HepG2 (cell line): Measurements from ENCODE around the gene ACAP2.

ENCODE experiments used
- CEBPB ChIP-seq: IDR thresholded peaks from 2 replicates; pipeline ENCODE4 v1.6.1; 2011; ENCODE audit warnings: low read depth, low read length, improper control_type of control experiment, borderline replicate concordance
- HDAC6 ChIP-seq: fragments of 200-600 bp; sonication (generic); IDR thresholded peaks from 2 replicates; pipeline ENCODE4 v1.7.0; 2017; ENCODE audit warnings: mild to moderate bottlenecking, antibody characterized with exemption, low read length, low read depth
- JUN ChIP-seq: sonication (generic); formaldehyde crosslinking; IDR thresholded peaks from 2 replicates; pipeline ENCODE4 v1.4.0; 2020; ENCODE audit warnings: mild to moderate bottlenecking, missing genetic modification reagents
- MAFK ChIP-seq, 2 experiments: IDR thresholded peaks in 1 of 2; conservative IDR thresholded peaks in 1 of 2; 2 replicates each; pipeline ENCODE4 v1.6.1; 2011; ENCODE audit warnings: improper control_type of control experiment in 2 of 2, low read length in 2 of 2
- POLR2A ChIP-seq, 2 experiments: IDR thresholded peaks; 2 replicates each; pipeline ENCODE4 v1.6.1; 2011; ENCODE audit warnings: low read depth in 2 of 2, low read length in 2 of 2, mild to moderate bottlenecking in 1 of 2, moderate library complexity in 1 of 2; ENCODE audit not compliant: insufficient read depth in 1 of 2
- POLR2AphosphoS5 ChIP-seq: IDR thresholded peaks from 2 replicates; pipeline ENCODE4 v1.6.1; 2012; ENCODE audit warnings: low read depth, low read length
- ZBTB10 ChIP-seq: sonication (generic); formaldehyde crosslinking; IDR thresholded peaks from 2 replicates; pipeline ENCODE4 v1.4.0; 2020; ENCODE audit warnings: missing genetic modification reagents, borderline replicate concordance
- ZNF570 ChIP-seq: sonication (generic); formaldehyde crosslinking; IDR thresholded peaks from 2 replicates; pipeline ENCODE4 v1.4.0; 2020; ENCODE audit warnings: mild to moderate bottlenecking, missing genetic modification reagents, borderline replicate concordance
- TF ChIP-seq, protein P1 (sequence below): sonication (generic); formaldehyde crosslinking; IDR thresholded peaks from 2 replicates; pipeline ENCODE4 v1.5.0; 2020; ENCODE audit warnings: mild to moderate bottlenecking, missing genetic modification reagents, moderate library complexity

DNA sequence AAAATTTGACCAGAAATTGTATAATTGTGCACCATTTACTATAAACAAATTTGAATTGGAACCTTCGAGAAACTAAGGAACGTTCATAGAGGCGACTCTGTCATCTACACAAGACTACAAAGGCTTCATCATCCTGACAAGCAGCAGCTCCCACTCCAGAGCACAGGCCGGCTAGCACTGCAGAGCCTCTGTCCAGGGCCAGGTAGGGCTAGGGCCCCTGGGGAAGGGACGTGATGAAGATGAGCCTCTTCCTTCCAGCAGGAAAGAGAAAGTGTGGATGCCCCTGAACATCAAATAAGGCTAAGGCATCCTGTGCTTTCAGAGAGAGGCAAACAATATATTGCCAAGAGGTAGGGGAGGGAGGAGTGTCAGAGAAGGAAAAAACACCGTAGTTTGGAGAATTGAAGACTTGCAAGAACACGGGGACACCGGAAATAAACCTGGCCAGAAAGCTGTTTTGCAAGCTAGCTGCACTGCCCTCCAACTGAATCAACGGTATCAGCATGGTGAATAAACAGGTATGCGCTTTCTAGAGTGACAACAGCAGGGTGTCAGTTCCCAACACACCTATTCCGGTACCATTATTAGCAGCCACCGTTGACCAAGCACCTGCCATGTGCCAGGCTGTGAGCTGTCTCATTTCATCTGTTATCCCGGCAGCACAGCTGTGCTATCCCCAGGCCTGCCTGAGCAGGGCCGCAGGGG, 184.2 kb downstream of the ACAP2 start:
- TF ChIP-seq ZNF570 (CRISPR knock-in tag) (no peak), ZBTB10 (no peak), JUN (CRISPR knock-in tag) (no peak), MAFK (conservative IDR thresholded peaks at IDR 0.05 in 1 of 2, IDR thresholded peaks at IDR 0.05 in 1 of 2; ENCODE audit: low read length in 2 of 2) (no peak), POLR2A (IDR thresholded peaks at IDR 0.05; ENCODE audit: insufficient read depth in 1 of 2, low read depth in 2 of 2, low read length in 2 of 2) (no peak), POLR2AphosphoS5 (no peak), HDAC6 (no peak), CEBPB (no peak)
- TF ChIP-seq, protein P1, sequence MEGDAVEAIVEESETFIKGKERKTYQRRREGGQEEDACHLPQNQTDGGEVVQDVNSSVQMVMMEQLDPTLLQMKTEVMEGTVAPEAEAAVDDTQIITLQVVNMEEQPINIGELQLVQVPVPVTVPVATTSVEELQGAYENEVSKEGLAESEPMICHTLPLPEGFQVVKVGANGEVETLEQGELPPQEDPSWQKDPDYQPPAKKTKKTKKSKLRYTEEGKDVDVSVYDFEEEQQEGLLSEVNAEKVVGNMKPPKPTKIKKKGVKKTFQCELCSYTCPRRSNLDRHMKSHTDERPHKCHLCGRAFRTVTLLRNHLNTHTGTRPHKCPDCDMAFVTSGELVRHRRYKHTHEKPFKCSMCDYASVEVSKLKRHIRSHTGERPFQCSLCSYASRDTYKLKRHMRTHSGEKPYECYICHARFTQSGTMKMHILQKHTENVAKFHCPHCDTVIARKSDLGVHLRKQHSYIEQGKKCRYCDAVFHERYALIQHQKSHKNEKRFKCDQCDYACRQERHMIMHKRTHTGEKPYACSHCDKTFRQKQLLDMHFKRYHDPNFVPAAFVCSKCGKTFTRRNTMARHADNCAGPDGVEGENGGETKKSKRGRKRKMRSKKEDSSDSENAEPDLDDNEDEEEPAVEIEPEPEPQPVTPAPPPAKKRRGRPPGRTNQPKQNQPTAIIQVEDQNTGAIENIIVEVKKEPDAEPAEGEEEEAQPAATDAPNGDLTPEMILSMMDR (CRISPR knock-in tag): no peak
